ENCODE data around the gene CCDC172. TPM values are rescaled to one million over a fixed set of nuclear protein-coding genes. Genes with fewer than 3 reads are reported as not detected.

CCDC172 gene
- total RNA-seq = not detected in 2 replicates

GRCh38 chr10:116324227-116324950 is at the start of gene CCDC172:
TSS of gene CCDC172 (plus strand) at chr10:116324448. CDS start at chr10:116325012, 564 bp downstream.

DNA sequence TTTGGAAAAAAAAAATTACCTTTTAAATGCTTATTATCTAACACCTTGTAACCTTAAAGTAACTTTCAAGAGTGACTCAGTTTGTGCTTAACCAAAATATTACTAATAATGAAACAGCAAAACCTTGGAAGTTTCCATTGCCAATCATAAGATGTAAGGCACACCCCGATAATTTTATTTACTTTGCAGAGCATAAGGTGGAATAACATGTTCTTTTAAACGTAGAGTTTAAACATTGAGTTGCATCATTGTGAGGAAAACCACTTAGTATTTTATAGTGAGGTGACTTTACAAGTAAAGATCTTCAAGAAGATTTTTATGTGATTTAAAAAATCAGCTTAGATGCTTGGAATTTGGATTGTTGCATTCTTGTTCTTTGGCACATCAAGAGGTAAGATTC is 103.4 kb downstream of the CCDC172 start, which contains the start of gene PNLIPRP3:
TSS of gene PNLIPRP3 (plus strand) at position 177 of the 400 bp plus-strand sequence. CDS start at position 343, 166 bp downstream.

Small RNA genes lying within 50 kb of the gene (small RNA-seq; reads per million reads assigned to genes)
- not detected for gene SNRPGP6

Other genes with a start within 250 kb of the CCDC172 start
- gene GFRA1, start 51.2 kb upstream of the CCDC172 start, total RNA-seq = 0.39 and 1.1 TPM in 2 replicates
- 0.37 and 1.2 TPM in 2 replicates for gene PNLIPRP3, start 103.4 kb downstream of the CCDC172 start, total RNA-seq
- gene PNLIP, start 221.5 kb downstream of the CCDC172 start, total RNA-seq = not detected in 2 replicates